GM12801 (cell line): Measurements from ENCODE around the gene CDC16.

Source experiments
- TF ChIP-seq, protein P1 (sequence below): IDR thresholded peaks from one replicate; pipeline ENCODE4 v1.5.1; 2011; ENCODE audit warnings: control low read depth; ENCODE audit not compliant: insufficient read length; ENCODE audit errors: extremely low read depth

Gene CDC16

DNA sequence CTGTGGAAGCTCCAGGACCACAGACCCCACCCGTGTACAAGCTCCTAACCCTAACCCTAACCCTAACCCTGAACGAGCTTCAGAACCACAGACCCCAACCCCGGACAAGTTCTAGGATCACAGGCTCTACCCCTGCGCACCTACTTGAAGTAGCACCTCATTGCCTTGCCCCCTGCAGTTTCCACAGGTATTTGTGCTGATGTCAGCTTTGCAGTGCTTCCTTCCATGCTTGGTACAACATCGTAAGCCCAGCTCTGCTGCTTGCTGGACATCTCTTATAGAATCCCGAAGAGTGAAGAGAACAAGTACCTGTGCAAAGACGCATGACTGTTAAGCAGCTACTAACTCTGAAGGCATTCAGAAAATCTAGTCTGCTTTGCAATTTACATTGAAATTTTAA is 20.7 kb upstream of the CDC16 start:
- TF ChIP-seq, protein P1, sequence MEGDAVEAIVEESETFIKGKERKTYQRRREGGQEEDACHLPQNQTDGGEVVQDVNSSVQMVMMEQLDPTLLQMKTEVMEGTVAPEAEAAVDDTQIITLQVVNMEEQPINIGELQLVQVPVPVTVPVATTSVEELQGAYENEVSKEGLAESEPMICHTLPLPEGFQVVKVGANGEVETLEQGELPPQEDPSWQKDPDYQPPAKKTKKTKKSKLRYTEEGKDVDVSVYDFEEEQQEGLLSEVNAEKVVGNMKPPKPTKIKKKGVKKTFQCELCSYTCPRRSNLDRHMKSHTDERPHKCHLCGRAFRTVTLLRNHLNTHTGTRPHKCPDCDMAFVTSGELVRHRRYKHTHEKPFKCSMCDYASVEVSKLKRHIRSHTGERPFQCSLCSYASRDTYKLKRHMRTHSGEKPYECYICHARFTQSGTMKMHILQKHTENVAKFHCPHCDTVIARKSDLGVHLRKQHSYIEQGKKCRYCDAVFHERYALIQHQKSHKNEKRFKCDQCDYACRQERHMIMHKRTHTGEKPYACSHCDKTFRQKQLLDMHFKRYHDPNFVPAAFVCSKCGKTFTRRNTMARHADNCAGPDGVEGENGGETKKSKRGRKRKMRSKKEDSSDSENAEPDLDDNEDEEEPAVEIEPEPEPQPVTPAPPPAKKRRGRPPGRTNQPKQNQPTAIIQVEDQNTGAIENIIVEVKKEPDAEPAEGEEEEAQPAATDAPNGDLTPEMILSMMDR: no peak

DNA sequence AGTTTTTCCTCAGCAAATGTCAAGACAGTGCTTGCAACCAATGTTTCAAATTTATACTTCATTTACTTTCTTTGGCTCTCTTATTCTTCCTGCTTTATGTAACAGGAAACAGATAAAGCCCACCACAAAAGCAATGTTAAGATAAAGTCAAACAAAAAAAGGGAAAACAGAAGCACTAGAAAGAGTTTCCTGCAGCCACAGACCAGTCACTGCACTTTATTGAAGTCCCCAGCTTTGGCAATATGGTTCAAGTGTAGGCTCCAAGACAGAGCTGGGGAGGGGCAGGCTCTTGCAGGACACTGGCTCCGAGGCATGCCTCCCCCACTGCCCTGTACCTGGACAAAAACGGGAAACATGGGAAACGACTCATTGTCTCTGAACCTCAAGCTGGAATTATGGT is 15.3 kb upstream of the CDC16 start:
- TF ChIP-seq, protein P1: no peak

DNA sequence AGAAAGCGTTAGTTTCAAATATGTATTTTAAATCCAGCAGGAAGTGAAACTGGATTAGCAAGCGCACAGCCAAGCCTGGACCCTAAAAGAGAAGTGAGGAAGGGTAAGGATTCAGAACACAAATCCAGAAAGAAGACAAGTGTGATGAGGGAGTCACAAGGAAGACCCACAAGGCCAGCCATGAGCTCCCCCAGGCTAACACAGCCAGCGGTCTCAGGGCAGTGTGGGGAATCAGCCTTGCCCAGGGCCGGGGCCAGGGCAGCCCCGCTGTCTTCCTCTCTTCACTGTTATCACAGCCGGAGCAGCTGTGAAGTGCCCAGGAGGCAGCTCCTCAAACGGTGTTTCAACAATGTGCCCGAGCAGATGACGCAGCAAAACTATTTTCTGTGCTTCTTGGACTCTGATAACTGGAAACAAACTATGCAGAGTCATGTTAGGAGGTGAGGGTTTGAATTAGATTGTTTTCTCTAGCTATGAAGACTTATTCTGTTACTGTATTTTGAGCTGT is 12.2 kb upstream of the CDC16 start:
- TF ChIP-seq, protein P1: no peak

DNA sequence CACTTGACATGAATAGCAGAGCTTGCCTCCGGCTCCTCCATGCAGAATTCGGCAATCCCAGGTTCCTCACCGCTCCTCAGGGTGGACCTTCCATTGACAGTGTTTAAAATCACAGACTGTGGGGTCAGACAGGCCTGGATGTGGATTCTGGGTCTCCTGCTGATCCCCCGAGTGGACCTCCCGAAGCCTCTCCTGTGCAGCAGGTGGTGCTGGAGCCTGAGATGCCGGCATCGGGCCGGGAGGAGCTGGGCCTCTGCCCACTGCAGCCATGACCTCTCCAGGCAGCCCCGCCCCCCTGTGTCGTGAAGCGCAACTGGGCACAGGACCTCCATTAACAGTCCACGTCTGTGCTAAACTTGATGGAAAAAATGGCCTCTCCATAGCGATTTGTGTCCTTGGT is 10.5 kb upstream of the CDC16 start:
- TF ChIP-seq, protein P1: no peak

DNA sequence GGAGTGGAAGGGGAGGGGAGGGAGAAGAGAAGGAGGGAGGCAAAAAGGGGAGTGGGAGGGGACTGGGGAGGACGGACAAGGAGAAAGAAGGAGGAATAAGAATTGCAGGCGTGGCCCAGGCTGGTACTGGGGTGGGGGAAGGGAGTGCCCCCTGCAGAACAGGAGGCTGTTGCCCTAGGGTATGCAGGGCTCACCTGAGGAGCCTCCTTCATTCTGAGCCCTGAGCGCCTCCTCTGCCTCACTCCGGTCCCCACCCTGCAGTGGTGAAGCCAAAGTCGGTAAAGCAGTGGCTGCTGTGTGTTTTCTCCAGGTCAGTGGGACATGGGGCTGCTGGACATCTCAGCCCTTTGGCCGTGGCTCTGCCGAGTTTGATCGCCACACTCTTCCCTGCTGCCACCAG is 9.1 kb upstream of the CDC16 start:
- TF ChIP-seq, protein P1: no peak

DNA sequence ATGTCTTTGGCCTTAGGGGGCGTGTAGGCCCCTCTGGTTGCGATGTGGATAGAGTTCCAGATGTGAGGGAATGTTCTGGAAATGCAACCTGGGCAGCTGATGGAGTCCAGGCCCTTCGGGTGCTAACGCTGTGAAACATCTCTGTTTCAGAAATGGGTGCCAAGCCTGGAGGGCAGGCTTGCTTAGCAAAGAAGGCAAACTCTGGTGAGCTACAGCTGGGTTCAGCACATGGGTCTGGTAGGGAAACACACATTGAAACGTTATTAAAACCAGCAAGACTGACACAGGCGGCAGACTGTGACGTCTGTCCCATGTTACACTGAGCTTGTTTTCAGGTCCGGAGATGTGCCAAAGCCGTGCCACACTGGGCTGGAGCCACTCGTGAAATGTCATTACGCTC is 8.6 kb upstream of the CDC16 start:
- TF ChIP-seq, protein P1: no peak

DNA sequence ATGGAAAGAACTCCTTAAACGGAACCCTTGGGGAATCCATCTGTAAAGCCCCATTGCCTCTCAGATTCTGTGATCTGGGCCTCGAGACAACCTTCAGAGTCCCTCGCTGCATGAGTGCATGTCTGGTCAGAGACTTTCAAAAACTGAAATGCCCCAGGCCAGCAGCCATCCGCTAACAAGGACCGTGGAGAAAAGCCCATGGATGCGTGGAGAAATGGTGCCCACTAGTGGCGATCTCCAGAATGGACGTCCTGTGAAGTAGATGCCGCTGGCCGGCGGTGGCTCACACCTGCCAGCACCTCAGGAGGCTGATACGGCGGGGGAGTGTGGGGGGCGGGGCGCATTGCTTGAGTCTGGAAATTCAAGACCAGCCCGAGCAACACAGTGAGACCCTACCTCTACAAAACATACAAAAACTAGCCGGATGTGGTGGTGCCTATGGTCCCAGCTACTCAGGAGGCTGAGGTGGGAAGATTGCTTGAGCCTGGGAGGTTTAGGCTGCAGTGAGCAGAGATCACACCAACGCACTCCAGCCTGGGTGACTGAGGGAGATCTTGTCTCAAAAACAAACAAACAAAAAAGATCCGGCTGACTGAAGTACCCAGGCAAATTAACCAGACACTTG is 7.9 kb upstream of the CDC16 start:
- TF ChIP-seq, protein P1: peak; percentile 85
